ENCODE results near the gene NLRP12. TPM values are rescaled to one million over a fixed set of nuclear protein-coding genes. Genes with fewer than 3 reads are reported as not detected.
"Not testable (repeated sequence)": the region's sequence is repeated elsewhere in the genome, so short reads cannot be mapped to it uniquely, and the experiment has no call there.

The NLRP12 gene
- total RNA-seq, 6 donors from 2014 or later, result 3.1 to 10.3 (median 6.7) TPM

DNA sequence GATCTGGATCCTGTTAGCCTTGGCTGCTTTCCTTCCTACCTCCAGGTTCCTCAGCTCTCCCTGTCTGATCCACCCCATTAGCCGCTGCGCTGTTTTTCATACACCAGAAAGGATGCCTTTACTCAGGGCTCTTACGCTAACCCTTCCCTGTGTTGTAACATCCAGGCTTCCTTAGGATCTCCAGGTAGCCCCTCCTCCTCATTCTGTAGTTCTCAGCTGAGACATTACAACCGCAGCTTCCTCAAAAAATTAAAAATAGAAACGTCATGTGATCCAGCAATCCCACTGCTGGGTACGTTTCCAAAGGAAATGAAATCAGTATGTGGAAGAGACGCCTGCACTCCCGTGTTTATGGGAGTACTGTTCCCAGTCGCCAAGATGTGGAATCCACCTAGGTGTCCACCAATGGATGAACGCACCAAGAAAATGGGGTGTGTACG lies 25.1 kb upstream of the NLRP12 start:
- H3K9me3 ChIP-seq, result no peaks in the 10 kb centered on the region
- no peaks in the 10 kb centered on the region for H3K36me3 ChIP-seq
- peak overlapping the region; percentile 43 to 80 (median 60) for H3K27ac ChIP-seq
- peak; percentile 58 to 79 for ATAC-seq (ENCODE audit: low FRiP score in 2 of 2)
- H3K4me3 ChIP-seq, result no peak overlapping the region
- DNase-seq, result peak in 1 of 2 donors; percentile 62
- TF ChIP-seq POLR2AphosphoS5 (IDR thresholded peaks at IDR 0.05), result peak; percentile 24 to 42
- TF ChIP-seq, protein P1, sequence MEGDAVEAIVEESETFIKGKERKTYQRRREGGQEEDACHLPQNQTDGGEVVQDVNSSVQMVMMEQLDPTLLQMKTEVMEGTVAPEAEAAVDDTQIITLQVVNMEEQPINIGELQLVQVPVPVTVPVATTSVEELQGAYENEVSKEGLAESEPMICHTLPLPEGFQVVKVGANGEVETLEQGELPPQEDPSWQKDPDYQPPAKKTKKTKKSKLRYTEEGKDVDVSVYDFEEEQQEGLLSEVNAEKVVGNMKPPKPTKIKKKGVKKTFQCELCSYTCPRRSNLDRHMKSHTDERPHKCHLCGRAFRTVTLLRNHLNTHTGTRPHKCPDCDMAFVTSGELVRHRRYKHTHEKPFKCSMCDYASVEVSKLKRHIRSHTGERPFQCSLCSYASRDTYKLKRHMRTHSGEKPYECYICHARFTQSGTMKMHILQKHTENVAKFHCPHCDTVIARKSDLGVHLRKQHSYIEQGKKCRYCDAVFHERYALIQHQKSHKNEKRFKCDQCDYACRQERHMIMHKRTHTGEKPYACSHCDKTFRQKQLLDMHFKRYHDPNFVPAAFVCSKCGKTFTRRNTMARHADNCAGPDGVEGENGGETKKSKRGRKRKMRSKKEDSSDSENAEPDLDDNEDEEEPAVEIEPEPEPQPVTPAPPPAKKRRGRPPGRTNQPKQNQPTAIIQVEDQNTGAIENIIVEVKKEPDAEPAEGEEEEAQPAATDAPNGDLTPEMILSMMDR (IDR thresholded peaks at IDR 0.05), result no peak
- peak in 1 of 4 donors; percentile 1 for TF ChIP-seq EP300 (IDR thresholded peaks at IDR 0.05)
- TF ChIP-seq POLR2A (IDR thresholded peaks at IDR 0.05), result peak in 1 of 4 donors; percentile 9
- peaks cover 12 to 39% (median 26%) of the 10 kb centered on the region in 4 donors for H3K4me1 ChIP-seq
- H3K27me3 ChIP-seq, result no peaks in the 10 kb centered on the region
- 39 to 42% methylated on average over 11 of the region's 11 CpGs for WGBS, 2 donors

DNA sequence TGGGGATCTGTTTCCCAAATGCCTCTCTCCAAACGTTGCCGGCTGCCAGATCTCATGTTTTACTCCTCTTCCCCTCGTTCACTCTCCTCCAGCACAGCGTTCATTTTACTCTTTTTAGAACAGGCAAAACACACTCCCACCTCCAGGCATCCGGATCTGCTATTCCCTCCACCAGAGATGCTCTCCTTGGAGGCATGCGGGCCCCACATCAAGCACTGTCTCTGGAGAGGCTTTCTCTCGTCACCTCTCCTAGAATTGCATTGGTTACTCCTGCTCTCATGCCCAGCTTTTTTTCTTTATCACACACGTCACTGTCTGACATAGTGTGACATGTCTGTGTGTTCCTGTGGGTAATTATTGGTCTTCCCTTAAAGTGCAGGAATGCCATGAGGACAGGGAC lies 23.4 kb upstream of the NLRP12 start:
- Histone ChIP-seq H3K27ac (no peak overlapping the region), H3K4me3 (no peak overlapping the region), H3K36me3 (no peaks in the 10 kb centered on the region), H3K27me3 (no peaks in the 10 kb centered on the region), H3K4me1 (peaks cover 12 to 39% (median 26%) of the 10 kb centered on the region in 4 donors), H3K9me3 (no peaks in the 10 kb centered on the region)
- ATAC-seq (ENCODE audit: low FRiP score in 2 of 2), result no peak
- WGBS, 2 donors, result 54 to 66% methylated on average over 8 of the region's 8 CpGs
- TF ChIP-seq EP300 (IDR thresholded peaks at IDR 0.05) (no peak), POLR2A (IDR thresholded peaks at IDR 0.05) (no peak), POLR2AphosphoS5 (IDR thresholded peaks at IDR 0.05) (no peak)
- TF ChIP-seq, protein P1 (IDR thresholded peaks at IDR 0.05), result no peak
- no peak for DNase-seq

DNA sequence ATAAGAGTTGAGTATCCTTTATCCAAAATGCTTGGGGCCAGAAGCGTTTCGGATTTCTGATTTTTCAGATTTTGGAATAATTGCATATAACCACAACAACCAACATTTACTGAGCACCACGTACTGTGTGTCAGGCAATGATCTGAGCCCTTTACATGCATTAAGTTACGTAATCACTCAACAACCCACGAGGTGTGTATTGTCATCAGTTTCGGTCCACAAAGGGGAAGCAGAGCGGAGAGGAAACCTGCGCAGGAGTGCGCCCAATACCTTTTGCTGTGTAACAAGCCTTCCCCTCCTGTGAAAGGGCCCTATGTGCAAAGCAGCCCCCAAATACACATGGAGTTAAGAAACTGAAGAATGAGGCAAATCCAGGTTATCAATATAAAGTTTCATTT lies 20.7 kb upstream of the NLRP12 start:
- no peaks in the 10 kb centered on the region for H3K36me3 ChIP-seq
- TF ChIP-seq, protein P1 (IDR thresholded peaks at IDR 0.05), result no peak
- no peak for TF ChIP-seq EP300 (IDR thresholded peaks at IDR 0.05)
- TF ChIP-seq POLR2A (IDR thresholded peaks at IDR 0.05), result no peak
- no peak for TF ChIP-seq POLR2AphosphoS5 (IDR thresholded peaks at IDR 0.05)
- no peaks in the 10 kb centered on the region for H3K27me3 ChIP-seq
- H3K27ac ChIP-seq, result peak overlapping the region in 1 of 4 donors; percentile 73
- no peaks in the 10 kb centered on the region for H3K9me3 ChIP-seq
- H3K4me1 ChIP-seq, result peaks cover 14 to 30% (median 27%) of the 10 kb centered on the region in 4 donors
- ATAC-seq (ENCODE audit: low FRiP score in 2 of 2) (no peak), DNase-seq (peak in 1 of 2 donors; percentile 59)
- 72 to 81% methylated on average over 9 of the region's 9 CpGs for WGBS, 2 donors
- H3K4me3 ChIP-seq, result no peak overlapping the region

DNA sequence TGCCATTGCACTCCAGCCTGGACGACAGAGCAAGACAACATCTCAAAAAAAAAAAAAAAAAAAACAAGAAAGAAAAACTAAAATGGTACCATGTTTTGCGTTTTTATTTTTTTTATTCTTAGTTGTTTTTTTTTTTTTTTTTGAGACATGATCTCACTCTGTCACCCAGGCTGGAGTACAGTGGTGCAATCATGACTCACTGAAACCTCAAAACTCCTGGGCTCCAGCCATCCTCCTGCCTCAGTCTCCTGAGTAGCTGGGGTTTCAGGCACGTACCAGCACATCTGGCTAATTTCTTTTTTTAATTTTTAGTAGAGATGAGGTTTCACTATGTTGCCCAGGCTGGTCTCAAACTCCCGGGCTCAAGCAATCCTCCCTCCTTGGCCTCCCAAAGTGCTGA lies 16.8 kb upstream of the NLRP12 start:
- peak in 1 of 2 donors; percentile 53 for DNase-seq
- H3K4me1 ChIP-seq, result peaks cover 13 to 20% (median 15%) of the 10 kb centered on the region in 4 donors
- peak in 1 of 2 donors; percentile 93 for ATAC-seq (ENCODE audit: low FRiP score in 2 of 2)
- not testable (repeated sequence) for H3K27ac ChIP-seq, H3K9me3 ChIP-seq, H3K27me3 ChIP-seq, H3K36me3 ChIP-seq, H3K4me3 ChIP-seq
- WGBS, 2 donors, result 73 to 81% methylated on average over 4 of the region's 4 CpGs

DNA sequence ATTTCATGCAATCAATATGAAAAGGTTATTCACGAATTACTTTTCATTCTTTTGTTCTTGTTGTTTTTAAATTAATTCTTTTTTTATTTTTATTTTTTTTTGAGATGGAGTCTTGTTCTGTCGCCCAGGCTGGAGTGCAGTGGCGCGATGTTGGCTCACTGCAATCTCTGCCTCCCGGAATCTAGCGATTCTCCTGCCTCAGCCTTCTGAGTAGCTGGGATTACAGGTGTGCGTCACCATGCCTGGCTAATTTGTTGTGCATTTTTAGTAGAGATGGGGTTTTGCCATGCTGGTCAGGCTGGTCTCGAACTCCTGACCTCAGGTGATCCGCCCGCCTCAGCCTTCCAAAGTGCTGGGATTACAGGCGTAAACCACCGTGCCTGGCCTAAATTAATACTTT lies 16.1 kb upstream of the NLRP12 start:
- peaks cover 13 to 20% (median 15%) of the 10 kb centered on the region in 4 donors for H3K4me1 ChIP-seq
- H3K4me3 ChIP-seq; H3K9me3 ChIP-seq; H3K27me3 ChIP-seq; DNase-seq; H3K36me3 ChIP-seq; ATAC-seq (ENCODE audit: low FRiP score in 2 of 2); H3K27ac ChIP-seq: not testable (repeated sequence)
- 93 to 94% methylated on average over 12 of the region's 12 CpGs for WGBS, 2 donors

DNA sequence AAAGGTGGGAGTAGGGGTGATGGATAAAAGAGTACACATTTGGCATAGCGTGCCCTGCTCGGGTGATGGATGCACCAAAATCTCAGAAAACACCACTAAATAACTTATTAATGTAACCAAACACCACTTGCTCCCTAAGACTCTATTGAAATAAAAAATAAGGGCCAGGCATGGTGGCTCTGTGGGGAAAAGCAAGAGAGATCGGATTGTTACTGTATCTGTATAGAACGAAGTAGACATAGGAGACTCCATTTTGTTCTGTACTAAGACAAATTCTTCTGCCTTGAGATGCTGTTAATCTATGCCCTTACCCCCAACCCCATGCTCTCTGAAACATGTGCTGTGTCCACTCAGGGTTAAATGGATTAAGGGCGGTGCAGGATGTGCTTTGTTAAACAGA lies 14.3 kb upstream of the NLRP12 start:
- not testable (repeated sequence) for ATAC-seq (ENCODE audit: low FRiP score in 2 of 2); H3K27me3 ChIP-seq; H3K4me3 ChIP-seq; H3K9me3 ChIP-seq; H3K27ac ChIP-seq; DNase-seq; H3K36me3 ChIP-seq
- H3K4me1 ChIP-seq, result peaks cover 13 to 20% (median 15%) of the 10 kb centered on the region in 4 donors
- 66 to 77% methylated on average over 5 of the region's 5 CpGs for WGBS, 2 donors

DNA sequence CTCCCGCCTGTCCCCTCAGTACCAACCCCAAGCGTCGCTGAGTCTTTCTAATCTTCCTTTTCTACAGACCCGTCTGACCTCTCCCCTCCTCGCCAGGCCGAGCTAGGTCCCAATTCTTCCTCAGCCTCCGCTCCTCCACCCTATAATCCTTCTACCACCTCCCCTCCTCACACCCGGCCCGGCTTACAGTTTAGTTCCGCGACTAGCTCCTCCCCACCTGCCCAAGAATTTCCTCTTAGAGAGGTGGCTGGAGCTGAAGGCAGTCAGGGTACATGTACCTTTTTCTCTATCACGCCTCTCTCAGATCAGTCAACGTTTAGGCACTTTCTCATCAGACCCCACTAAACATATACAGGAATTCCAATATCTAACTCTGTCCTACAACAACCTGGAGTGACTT lies 8.7 kb upstream of the NLRP12 start:
- not testable (repeated sequence) for H3K4me1 ChIP-seq; H3K36me3 ChIP-seq; ATAC-seq (ENCODE audit: low FRiP score in 2 of 2); H3K4me3 ChIP-seq; DNase-seq; H3K27ac ChIP-seq; H3K27me3 ChIP-seq; H3K9me3 ChIP-seq
- 13 to 26% methylated on average over 8 to 10 of the region's 13 CpGs for WGBS, 2 donors

Measured in upper lobe of left lung (tissue), 6 donors.